GM18520 (cell line): ENCODE data around the gene UBE4B.
"Not testable (repeated sequence)": the region's sequence is repeated elsewhere in the genome, so short reads cannot be mapped to it uniquely, and the experiment has no call there.

Source experiments
- ATAC-seq: cut with Tn5 transposase; IDR thresholded peaks from one replicate; pipeline ENCODE4 v1.9.1; 2021; ENCODE audit not compliant: unreplicated experiment

UBE4B gene

DNA sequence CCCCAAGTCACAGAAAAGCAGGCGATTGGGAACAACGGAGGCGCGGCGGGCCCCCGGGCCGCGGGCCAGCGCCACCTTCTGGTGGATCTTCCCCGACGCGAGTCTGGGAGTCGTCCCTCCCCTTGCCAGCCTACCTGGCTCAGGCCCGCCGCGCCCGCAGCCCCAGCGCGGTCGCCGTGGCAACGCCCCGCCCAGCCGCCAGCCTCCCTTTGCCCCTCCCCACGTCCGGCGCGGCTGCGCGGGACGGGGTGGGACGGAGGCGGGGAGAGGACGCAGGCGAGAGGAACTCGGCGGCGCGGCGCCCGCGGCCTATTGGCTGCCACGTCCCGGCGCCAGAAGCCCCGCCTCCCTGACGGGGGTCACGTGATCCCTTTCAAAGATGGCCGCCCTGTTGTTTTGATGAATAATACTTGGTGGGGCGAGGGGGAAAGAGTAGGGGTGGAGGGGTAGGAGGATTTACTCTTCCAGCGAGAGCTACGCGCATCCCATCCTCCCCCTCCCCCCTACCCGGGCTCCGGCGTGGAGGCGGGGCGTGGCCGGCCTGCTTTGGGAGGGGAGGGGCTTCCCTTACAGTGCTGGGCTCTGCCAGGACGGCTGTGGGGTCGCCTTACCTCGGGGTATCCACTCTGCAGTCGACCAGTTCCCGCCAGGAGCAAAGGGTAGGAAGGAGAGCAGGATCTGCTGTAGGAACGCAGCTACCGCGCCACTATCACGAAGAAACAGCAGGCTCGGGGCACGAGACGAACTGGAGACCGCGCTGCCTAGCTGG lies at the start of gene UBE4B:
TSS of gene UBE4B (plus strand) at position 369 of the 769 bp plus-strand sequence. CDS start 713 bp downstream, outside the sequence.
- ATAC-seq, result peak; percentile 93

DNA sequence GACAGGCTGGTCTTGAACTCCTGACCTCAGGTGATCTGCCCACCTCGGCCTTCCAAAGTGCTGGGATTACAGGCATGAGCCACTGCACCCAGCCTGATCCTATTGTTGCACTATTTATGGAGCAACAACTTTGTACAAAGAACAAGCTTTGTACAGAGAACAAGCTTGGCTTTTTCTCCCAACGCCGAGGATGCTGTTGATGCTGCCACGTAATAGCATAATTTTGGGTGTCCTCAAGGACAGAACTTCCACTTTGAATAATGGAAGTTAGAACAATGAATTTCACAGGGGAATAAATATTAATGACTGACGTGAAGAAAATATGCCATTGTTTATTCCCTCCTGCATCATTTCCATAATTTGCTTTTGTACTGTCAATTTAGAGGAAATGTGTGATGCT lies 48.5 kb upstream of the UBE4B start:
- ATAC-seq, result no peak

DNA sequence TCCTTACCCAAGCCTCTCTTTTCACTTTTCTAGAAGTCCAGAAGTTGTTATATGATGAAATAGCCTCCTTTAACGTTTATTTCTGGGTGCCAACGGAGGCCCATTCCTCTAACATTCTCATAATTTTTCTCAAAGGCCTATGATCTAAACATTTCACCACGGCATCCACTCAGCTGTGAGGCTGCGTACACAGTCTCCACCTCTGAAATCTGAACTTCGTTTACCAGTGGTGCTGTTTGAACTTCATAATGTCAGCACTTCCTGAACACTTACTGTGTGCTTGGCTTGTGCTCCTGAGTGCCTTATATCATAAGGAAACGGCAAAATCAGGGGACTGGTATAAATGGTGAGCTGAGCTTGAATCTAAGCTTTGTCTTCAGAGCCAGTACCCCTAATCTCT lies 47.8 kb upstream of the UBE4B start:
- no peak for ATAC-seq

DNA sequence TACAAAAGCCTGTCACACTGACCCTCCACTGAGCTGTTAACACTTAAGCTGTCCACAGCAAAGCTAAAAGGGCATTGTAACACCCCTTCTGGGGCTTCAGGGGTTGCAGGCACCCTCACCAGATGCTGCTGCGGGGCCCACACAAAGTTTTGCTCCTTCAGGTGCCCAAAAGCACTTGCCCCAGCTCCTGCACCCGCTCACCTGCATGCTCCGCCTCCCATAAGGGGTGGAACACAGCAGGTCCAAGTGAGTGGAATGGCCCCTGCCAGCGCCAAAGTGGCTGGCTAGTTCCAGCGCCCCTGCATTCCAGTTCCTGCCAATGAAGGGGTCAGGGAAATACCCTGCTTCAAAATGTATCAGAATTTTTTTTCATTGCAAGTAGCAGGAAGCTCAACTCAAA lies 43.0 kb upstream of the UBE4B start:
- no peak for ATAC-seq

DNA sequence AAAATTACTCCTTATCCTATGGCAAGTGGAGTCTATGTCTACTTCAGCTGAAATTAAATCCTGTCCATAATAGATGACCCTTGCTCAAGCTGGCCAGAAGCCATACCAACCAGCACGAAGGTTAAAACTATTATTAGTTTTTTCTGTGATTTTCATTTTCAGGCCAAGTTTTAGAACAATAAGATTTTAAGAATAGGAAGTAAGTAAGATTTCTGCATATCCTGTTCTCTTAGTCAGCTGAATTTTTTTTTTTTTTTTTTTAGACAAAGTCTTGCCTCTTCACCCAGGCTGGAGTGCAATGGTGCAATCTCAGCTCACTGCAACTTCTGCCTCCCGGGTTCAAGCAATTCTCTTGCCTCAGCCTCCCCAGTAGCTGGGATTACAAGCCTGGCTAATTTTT lies 41.8 kb upstream of the UBE4B start:
- no peak for ATAC-seq

DNA sequence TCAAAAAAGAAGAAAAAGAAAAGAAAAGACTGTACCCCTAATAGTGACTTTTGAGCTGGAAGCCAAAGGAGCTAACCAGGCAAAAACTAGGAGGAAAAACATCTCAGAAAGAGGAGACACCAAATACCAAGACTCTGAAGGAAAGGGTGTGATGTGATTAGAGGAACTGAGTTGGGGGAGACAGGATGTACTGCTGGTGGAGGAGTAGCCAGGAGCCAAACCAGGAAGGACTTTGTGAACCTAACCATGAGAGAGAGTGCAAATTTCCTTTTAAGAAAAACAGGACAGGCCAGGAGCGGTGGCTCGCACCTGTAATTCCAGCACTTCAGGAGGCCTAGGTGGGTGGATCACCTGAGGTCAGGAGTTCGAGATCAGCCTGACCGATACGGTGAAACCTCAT lies 39.8 kb upstream of the UBE4B start:
- ATAC-seq, result no peak

DNA sequence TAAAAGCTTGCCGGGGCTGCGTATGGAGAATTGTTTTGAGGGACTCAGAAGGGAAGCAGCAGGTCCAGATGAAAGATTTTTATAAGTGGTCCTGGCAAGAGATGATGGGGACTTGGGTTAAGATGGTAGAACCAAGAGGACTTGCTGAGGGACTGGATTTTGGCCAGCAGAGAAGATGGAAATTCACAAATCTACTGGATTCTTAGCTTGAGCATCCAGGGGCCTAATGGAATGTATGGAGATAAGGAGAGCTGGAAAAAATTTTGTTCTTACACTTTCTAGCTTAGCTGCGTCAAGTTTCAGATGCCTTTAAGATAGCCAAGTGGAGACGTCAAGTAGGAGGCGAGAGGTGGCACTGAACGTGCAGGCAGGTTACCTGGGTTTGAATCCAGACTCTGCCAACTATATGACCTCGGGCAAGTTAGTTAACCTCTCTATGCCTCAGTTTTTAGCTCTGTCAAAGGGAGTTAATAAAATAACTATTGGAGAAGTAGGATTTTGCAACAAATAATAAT lies 39.1 kb upstream of the UBE4B start:
- ATAC-seq, result no peak

DNA sequence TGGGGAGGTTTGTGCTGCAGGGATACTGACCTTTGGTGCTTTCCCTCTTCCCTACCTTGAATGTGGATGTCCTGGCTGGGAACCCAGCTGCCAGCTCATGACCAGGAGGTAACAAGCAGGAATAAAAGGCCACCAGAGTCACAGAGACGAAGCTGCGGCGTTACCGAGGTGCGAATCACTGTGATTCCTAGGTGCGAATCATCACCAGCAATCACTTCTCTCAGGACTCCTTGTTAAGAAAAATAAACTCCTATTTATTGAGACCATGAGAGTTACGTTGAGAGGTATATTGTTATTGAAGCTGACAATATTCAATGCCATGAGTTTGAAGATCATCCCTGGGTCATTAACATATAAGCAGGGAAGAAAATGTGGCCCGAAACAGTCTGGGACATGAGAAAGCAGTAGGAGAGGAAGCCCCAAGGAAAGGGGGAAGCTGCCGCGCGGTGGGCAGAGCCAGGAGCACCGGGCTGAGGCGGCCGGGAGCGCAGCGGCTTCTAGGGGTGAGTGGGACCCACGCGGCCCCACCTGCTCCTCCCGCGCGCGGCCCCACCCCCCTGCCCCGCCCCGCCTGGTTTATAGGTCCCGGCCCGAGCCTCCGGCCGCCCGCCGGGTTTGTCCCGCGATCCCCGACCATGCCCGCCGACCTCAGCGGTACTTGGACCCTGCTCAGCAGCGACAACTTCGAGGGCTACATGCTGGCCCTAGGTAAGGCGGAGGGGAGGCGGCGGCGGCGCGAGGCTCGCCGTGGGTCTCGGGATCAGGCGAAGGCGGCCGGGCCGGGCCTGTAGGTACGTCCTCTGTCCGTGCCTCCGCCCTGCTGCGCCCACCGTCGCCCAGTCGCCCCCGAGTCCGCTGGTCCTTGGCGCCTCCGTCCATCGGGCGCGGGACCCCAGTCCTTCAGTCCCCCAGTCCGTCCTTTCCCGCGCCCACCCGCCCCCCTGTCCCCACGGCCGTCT lies 35.9 kb upstream of the UBE4B start, which contains the start of gene RBP7:
TSS of gene RBP7 (plus strand) at position 605 of the 959 bp plus-strand sequence. CDS start at position 636, 31 bp downstream.
- no peak for ATAC-seq

DNA sequence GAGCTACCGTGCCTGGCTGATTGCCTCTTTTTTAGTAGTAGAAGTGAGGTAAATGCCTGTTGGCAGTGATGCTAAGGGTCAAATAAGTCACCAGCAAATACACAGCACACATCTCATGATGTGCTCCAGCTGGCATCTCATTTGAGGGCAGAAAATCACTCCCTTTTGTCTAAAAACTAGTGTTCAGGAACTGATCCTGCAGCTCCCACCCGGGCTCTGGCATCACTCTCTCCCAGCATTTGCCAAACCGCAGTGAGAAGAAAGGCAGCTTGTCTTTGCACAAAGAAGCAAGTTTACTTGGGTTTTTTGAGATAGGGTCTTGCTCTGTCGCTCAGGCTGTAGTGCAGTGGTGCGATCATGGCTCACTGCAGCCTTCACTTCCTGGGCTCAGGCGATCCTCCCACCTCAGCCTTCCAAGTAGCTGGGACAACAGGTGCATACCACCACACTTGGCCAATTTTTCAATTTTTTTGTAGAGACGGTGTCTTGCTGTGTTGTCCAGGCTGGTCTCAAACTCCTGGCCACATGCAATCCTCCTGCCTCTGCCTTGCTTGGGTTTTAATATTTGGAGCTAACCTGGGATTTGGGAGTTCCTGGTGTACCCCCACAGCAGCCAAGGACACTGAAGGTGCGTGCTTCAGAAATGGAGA lies 31.6 kb upstream of the UBE4B start:
- ATAC-seq, result no peak

DNA sequence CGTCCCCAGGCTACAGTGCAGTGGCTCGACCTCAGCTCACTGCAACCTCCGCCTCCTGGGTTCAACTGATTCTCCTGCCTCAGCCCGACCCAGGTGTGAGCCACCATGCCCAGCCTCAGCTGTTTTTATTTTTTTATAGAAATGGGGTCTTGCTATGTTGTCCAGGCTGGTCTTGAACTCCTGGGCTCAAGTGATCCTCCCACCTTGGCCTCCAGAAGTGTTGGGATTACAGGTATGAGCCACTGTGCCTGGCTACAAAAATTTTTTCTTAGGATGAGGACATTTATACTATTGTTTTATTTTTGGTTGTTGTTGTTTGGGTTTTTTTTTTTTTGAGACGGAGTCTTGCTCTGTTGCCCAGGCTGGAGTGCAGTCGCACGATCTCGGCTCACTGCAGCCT lies 27.5 kb upstream of the UBE4B start:
- ATAC-seq, result not testable (repeated sequence)

DNA sequence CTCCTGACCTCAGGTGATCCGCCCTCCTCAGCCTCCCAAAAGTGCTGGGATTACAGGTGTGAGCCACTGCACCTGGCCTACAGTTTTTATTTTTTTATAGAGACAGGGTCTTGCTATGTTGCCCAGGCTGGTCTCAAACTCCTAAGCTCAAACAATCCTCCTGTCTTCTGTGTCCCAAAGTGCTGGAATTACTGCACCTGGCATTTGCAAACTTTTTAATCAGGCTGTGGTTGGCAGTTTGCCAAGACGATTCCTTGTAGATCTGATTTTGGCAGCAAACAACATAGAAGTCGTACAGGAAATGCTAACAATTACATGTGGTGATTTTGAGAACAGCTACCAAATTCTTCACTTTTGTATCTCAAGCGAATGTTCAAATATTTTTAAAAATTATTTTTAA lies 25.6 kb upstream of the UBE4B start:
- ATAC-seq, result no peak

DNA sequence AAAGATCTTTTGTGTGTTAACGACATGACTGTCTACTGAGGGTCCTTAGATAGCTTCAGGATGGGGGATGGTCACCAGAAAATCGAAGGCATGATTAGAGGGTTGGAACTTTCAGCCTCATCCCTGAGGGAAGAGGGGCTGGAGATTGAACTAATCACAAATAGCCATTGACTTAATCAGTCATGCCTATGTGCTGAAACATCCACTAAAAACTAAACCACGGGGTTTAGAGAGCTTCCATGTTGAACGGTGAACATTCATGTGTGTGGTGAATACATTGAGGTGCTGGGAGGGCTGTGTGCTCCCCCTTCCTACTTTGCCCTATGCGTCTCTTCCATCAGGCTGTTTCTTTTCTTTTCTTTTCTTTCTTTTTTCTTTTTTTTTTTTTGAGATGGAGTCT lies 18.7 kb upstream of the UBE4B start:
- ATAC-seq, result no peak

DNA sequence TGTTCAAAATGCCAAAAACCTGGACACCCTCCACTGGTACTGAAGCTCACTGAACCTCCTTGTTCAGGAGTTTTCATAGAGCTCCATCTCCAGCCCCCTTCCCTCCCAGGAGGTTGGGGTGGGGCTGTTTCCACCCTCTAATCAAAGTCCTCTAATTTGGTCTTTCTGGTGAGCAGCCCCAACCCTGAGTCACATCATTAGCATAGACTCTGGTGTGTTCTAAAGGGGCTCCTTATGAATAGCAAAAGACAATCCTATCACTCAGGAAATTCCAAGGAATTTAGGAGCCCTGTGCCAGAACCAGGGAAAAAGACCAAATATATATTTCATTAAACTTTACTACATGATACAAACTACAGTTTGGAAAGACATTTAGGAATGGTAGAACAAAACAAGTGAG lies 13.2 kb upstream of the UBE4B start:
- no peak for ATAC-seq

DNA sequence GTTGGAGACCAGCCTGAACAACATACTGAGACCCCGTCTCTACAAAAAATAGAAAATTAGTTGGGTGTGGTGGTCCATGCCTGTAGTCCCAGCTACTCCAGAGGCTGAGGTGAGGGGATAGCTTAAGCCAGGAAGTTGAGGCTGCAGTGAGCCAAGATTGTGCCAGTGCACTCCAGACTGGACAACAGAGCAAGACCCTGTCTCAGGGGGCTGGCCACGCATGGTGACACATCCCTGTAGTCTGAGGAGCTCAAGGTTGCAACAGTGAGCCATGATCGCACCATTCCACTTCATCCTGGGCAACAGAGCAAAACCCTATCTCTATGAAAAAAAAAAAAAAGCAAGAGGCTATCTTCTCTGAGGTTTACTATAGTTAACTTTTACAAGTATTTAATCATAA lies 12.7 kb upstream of the UBE4B start:
- no peak for ATAC-seq

DNA sequence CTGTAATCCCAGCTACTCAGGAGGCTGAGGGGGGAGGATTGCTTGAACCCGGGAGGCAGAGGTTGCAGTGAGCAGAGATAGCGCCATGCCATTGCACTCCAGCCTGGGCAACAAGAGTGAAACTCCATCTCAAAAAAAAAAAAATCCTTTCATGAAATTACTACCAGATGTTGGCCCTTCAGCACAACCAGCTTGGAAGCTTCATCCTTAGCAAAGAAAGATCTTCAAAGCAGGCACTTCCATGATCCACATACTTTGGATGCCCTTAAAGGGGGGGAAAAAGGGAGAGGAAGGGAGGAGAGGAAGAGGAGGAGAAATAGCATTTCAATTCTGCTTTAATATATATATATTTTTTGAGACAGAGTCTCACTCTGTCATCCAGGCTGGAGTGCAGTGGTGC lies 12.1 kb upstream of the UBE4B start:
- not testable (repeated sequence) for ATAC-seq

DNA sequence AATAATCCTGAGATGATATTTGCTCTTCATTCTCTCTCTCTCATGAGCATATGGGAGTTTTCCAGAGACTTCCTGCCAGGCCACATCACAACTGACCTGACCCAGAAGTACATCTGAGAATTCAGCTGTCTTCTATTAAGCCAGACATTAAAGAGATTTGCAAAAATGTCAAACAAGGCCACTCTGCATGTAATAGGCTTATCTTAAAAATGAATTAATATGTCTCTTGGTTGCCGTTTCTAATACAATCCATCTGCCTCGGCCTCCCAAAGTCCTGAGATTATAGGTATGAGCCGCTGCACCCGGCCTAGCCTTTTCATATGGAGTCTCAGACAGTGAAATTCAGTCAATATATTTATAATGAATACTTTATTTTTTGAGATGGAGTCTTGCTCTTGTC lies 10.8 kb upstream of the UBE4B start:
- not testable (repeated sequence) for ATAC-seq

DNA sequence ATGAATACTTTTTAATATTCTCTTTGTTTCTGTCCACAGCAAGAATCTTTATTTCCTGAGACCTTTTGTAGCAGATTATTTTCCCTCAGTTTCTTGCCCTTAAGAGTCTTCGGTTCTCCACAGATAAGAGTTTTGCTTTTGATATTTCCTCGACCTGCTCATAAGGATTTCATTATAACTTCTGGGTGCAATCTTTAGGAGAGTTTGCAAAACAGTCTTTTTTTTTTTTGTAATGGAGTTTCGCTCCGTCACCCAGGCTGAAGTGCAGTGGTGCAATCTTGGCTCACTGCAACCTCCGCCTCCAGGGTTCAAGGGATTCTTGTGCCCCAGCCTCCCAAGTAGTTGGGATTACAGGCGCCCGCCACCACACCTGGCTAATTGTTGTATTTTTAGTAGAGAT lies 10.1 kb upstream of the UBE4B start:
- no peak for ATAC-seq

DNA sequence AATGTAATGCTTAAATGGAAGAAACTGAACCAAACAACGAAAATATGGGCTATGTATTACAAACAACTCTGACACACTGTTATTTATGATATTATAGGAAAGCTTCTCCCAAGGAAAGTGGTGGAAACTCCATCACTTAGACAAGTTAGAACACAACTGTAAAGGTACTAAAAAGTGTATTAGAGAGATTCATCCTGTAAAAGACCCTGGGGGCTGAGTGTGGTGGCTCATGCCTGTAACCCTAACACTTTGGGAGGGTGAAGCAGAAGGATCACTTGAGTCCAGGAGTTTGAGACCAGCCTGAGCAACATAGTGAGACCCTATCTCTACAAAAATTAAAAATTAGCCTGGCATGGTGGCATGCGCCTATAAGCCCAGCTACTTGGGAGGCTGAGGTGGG lies 7.4 kb upstream of the UBE4B start:
- no peak for ATAC-seq

DNA sequence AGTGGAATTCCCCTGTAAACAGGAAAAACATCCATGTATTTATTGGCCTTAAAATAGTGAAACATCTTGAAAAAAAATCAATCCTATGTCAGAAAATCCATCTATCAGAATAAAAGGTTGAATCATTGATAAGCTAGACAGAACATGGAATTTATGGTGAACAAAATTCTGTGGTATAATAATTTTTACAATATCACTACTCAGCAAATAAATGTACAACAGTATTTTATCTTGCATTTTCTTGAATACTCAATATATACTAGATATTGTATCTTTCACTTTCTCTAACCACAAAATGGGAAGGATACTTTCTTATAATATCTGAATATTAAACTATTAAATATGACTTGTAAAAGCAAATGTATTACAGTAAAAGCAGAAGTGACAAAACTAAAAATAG lies 5.7 kb upstream of the UBE4B start:
- no peak for ATAC-seq

DNA sequence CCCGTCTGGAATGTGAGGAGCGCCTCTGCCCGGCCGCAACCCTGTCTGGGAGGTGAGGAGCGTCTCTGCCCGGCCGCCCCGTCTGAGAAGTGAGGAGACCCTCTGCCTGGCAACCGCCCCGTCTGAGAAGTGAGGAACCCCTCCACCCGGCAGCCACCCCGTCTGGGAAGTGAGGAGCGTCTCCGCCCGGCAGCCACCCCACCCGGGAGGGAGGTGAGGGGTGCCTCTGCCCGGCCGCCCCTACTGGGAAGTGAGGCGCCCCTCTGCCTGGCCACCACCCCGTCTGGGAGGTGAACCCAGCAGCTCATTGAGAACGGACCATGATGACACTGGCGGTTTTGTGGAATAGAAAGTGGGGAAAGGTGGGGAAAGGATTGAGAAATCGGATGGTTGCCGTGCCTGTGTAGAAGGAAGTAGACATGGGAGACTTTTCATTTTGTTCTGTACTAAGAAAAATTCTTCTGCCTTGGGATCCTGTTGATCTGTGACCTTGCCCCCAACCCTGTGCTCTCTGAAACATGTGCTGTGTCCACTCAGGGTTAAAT lies 3.7 kb upstream of the UBE4B start:
- not testable (repeated sequence) for ATAC-seq

DNA sequence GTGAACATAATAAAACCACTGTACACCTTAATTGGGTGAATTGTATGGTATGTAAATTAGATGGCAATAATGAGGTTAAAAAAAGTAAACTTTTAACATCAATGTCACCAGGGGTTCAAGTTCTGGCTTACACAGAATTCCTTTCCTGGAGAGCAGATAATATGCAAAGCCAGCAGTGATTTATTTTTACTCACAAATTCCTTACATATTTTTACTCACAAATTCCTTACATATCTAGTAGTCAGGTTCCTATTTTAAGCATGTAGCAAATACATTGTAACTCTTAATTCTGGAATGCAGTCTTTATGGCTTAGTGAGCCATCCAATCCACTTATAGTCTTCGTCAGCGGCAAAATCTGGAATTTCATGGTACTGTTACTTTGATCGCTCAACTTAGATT lies 1.3 kb upstream of the UBE4B start:
- no peak for ATAC-seq
